MM.1S (cell line): ENCODE data around the gene GBP3.
"Not testable (repeated sequence)": the region's sequence is repeated elsewhere in the genome, so short reads cannot be mapped to it uniquely, and the experiment has no call there.

ENCODE experiments used
- DNase-seq: peaks from one replicate; pipeline ENCODE4 v3.0.0-alpha.2; 2015
- H2AFZ ChIP-seq: fragments of 300-600 bp; sonication (generic); 2 replicates; pipeline ENCODE4 v1.6.0; 2016; ENCODE audit warnings: antibody characterized with exemption, low read length
- H3F3A ChIP-seq: fragments of 300-600 bp; sonication (generic); 2 replicates; pipeline ENCODE4 v1.6.1; 2016; ENCODE audit warnings: mild to moderate bottlenecking, antibody characterized with exemption, low read length, moderate library complexity, mixed read lengths; ENCODE audit not compliant: insufficient read depth
- H3K27ac ChIP-seq: fragments of 300-600 bp; sonication (generic); 2 replicates; pipeline ENCODE4 v1.5.1; 2016; ENCODE audit warnings: mild to moderate bottlenecking, low read length
- H3K27me3 ChIP-seq: fragments of 300-600 bp; sonication (generic); replicated peaks from 2 replicates; pipeline ENCODE4 v1.6.0; 2016; ENCODE audit warnings: low read length; ENCODE audit not compliant: insufficient read depth
- H3K36me3 ChIP-seq: fragments of 300-600 bp; sonication (generic); replicated peaks from 2 replicates; pipeline ENCODE4 v1.6.1; 2016; ENCODE audit warnings: mild to moderate bottlenecking, low read length, mixed read lengths; ENCODE audit not compliant: insufficient read depth
- H3K4me1 ChIP-seq: fragments of 300-600 bp; sonication (generic); 2 replicates; pipeline ENCODE4 v1.6.1; 2016; ENCODE audit warnings: low read length, mixed read lengths
- H3K4me2 ChIP-seq: fragments of 300-600 bp; sonication (generic); 2 replicates; pipeline ENCODE4 v1.6.0; 2016; ENCODE audit warnings: low read depth, low read length
- H3K4me3 ChIP-seq: fragments of 300-600 bp; sonication (generic); 2 replicates; pipeline ENCODE4 v1.5.1; 2016; ENCODE audit warnings: low read length, mixed read lengths
- H3K79me2 ChIP-seq: fragments of 300-600 bp; sonication (generic); 2 replicates; pipeline ENCODE4 v1.6.1; 2016; ENCODE audit warnings: mixed run types, low read length, mixed read lengths
- H3K9ac ChIP-seq: fragments of 300-600 bp; sonication (generic); 2 replicates; pipeline ENCODE4 v1.6.1; 2016; ENCODE audit warnings: low read length, mixed read lengths
- H3K9me2 ChIP-seq: fragments of 300-600 bp; sonication (generic); replicated peaks from 2 replicates; pipeline ENCODE4 v1.6.1; 2016; ENCODE audit warnings: mild to moderate bottlenecking, low read length, mixed read lengths; ENCODE audit not compliant: insufficient read depth
- H3K9me3 ChIP-seq: fragments of 300-600 bp; sonication (generic); replicated peaks from 2 replicates; pipeline ENCODE4 v1.6.1; 2016; ENCODE audit warnings: mild to moderate bottlenecking, low read length, mixed read lengths; ENCODE audit not compliant: insufficient read depth
- H4K20me1 ChIP-seq: fragments of 300-600 bp; sonication (generic); 2 replicates; pipeline ENCODE4 v1.6.1; 2016; ENCODE audit warnings: mild to moderate bottlenecking, low read length, moderate library complexity, mixed read lengths; ENCODE audit not compliant: insufficient read depth
- CTCF ChIP-seq: fragments of 300-600 bp; sonication (generic); IDR thresholded peaks from 2 replicates; pipeline ENCODE4 v1.5.1; 2016; ENCODE audit warnings: antibody characterized with exemption, low read length, mixed read lengths
- EZH2 ChIP-seq: fragments of 300-600 bp; sonication (generic); optimal IDR thresholded peaks from 2 replicates; pipeline ENCODE3; 2017; ENCODE audit warnings: low read depth, mild to moderate bottlenecking, antibody characterized with exemption, low read length, mixed read lengths
- EZH2phosphoT487 ChIP-seq: fragments of 300-600 bp; sonication (generic); IDR thresholded peaks from 2 replicates; pipeline ENCODE4 v1.6.1; 2018; ENCODE audit warnings: antibody characterized with exemption, low read length

Gene GBP3

GRCh38 chr1:88976235-88976634 lies 46.4 kb downstream of the GBP3 start:
- Histone ChIP-seq H3K4me1 (peaks cover 16% of the 10 kb centered on the region; the same call in 1 of the 2 replicates), H3K9me3 (no peaks in the 10 kb centered on the region), H3K27me3 (no peaks in the 10 kb centered on the region), H3K9ac (no peak overlapping the region), H3F3A (no peaks in the 10 kb centered on the region), H3K36me3 (no peaks in the 10 kb centered on the region), H3K79me2 (peaks cover 17% of the 10 kb centered on the region; the same call in 1 of the 2 replicates), H3K9me2 (no peaks in the 10 kb centered on the region), H3K4me3 (no peak overlapping the region), H4K20me1 (no peaks in the 10 kb centered on the region), H3K4me2 (no peak overlapping the region), H2AFZ (no peak overlapping the region), H3K27ac (no peak overlapping the region)
- no peak for DNase-seq
- no peak for TF ChIP-seq CTCF
- no peak for TF ChIP-seq EZH2
- TF ChIP-seq EZH2phosphoT487, result no peak

- H3K27ac ChIP-seq, H3K79me2 ChIP-seq, H3K9me2 ChIP-seq, H4K20me1 ChIP-seq, H3K4me3 ChIP-seq, H3F3A ChIP-seq, DNase-seq, H3K9me3 ChIP-seq, H3K36me3 ChIP-seq, H3K27me3 ChIP-seq, H3K4me2 ChIP-seq, H3K9ac ChIP-seq, H2AFZ ChIP-seq: not testable (repeated sequence)
- peaks cover 14% of the 10 kb centered on the region; the same call in 1 of the 2 replicates for H3K4me1 ChIP-seq
Measured at GRCh38 chr1:88974616-88975172, 48.0 kb downstream of the GBP3 start.

DNA sequence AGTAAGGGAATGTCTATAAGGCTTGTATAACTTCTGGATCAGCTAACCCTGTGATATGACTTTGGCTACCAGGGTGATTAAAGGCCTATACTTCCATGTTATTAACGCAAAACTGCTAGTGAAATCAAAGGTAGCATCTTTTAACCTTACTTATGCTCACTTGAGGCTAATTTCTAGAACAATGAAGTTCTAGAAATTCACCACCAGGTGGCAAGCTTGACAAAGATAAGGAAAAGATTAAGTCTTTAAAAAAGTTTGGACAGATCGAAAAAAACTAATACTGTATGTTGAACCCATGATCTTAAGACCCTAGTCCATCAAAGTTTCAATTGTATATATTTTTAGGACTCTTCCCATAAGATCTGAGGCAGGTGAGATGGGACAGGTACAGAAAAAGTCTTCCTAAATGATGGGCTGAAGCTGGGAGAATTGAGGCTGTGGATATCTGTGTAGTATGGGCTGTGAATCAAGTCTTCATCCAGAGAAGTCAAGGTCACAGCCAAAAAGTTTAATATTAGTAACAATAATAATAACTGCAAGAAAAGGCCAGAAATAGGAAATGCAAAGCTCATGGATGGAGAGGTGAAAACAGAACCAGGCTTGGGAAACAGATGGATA lies 49.0 kb downstream of the GBP3 start:
- no peaks in the 10 kb centered on the region for H4K20me1 ChIP-seq
- H3K9me2 ChIP-seq, result no peaks in the 10 kb centered on the region
- peak; percentile 58 for DNase-seq
- no peaks in the 10 kb centered on the region for H3K79me2 ChIP-seq
- no peak overlapping the region for H3K27ac ChIP-seq
- no peak overlapping the region for H3K9ac ChIP-seq
- no peaks in the 10 kb centered on the region for H3F3A ChIP-seq
- no peak overlapping the region for H3K4me2 ChIP-seq
- H3K4me1 ChIP-seq, result peaks cover 7% of the 10 kb centered on the region; the same call in 1 of the 2 replicates
- no peak overlapping the region for H3K4me3 ChIP-seq
- H3K9me3 ChIP-seq, result no peaks in the 10 kb centered on the region
- TF ChIP-seq CTCF (peak; percentile 66), EZH2 (no peak), EZH2phosphoT487 (no peak)
- no peaks in the 10 kb centered on the region for H3K27me3 ChIP-seq
- no peak overlapping the region for H2AFZ ChIP-seq
- H3K36me3 ChIP-seq, result no peaks in the 10 kb centered on the region

DNA sequence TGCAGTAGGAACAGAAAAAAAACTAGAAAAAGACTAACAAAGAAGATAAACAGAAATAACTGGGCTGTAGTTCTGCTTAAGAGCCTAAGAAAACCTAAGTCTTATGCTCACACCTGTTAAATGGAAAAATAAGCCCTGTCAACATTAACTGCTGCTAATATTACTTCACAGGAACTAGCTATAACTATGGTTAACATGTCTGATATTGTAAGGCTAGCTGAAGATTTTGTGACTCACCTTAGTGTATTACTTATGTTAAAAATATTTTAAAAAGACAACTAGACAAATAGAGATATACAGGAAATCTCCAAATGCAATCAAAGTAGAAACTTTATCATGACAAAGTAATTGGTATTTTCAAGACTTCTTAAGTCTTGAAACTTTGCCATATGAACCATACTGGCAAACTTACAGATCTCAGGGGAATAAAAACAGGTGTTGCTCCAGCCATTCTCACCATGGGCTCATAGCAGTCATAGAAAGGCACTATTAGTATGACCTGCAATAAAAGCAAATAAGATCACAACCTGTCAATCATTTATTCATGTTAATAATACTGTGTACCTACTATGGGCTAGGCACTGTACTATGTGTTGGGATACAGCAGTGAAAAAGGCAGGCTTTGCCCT lies 60.9 kb downstream of the GBP3 start:
- H3K4me2 ChIP-seq, result no peak overlapping the region
- no peaks in the 10 kb centered on the region for H3K9me3 ChIP-seq
- H2AFZ ChIP-seq, result no peak overlapping the region
- H3K79me2 ChIP-seq, result no peaks in the 10 kb centered on the region
- H4K20me1 ChIP-seq, result no peaks in the 10 kb centered on the region
- H3K4me3 ChIP-seq, result no peak overlapping the region
- H3K27me3 ChIP-seq, result no peaks in the 10 kb centered on the region
- H3K4me1 ChIP-seq, result no peaks in the 10 kb centered on the region
- DNase-seq, result no peak
- H3K36me3 ChIP-seq, result no peaks in the 10 kb centered on the region
- H3K9me2 ChIP-seq, result no peaks in the 10 kb centered on the region
- no peak overlapping the region for H3K9ac ChIP-seq
- no peak overlapping the region for H3K27ac ChIP-seq
- no peak for TF ChIP-seq EZH2
- no peak for TF ChIP-seq EZH2phosphoT487
- TF ChIP-seq CTCF, result no peak
- H3F3A ChIP-seq, result no peaks in the 10 kb centered on the region
